ENCODE results near the gene MORN3. TPM values are rescaled to one million over a fixed set of nuclear protein-coding genes. Genes with fewer than 3 reads are reported as not detected.
A peak's percentile ranks its signal among the peaks of the same experiment; 100 is the strongest.

The MORN3 gene
- total and polyA plus RNA-seq, 2 of the 8 experiments (the other 6 are each of a cell fraction or from before 2014, with no cell fraction given), result 0.39 to 0.93 TPM

DNA sequence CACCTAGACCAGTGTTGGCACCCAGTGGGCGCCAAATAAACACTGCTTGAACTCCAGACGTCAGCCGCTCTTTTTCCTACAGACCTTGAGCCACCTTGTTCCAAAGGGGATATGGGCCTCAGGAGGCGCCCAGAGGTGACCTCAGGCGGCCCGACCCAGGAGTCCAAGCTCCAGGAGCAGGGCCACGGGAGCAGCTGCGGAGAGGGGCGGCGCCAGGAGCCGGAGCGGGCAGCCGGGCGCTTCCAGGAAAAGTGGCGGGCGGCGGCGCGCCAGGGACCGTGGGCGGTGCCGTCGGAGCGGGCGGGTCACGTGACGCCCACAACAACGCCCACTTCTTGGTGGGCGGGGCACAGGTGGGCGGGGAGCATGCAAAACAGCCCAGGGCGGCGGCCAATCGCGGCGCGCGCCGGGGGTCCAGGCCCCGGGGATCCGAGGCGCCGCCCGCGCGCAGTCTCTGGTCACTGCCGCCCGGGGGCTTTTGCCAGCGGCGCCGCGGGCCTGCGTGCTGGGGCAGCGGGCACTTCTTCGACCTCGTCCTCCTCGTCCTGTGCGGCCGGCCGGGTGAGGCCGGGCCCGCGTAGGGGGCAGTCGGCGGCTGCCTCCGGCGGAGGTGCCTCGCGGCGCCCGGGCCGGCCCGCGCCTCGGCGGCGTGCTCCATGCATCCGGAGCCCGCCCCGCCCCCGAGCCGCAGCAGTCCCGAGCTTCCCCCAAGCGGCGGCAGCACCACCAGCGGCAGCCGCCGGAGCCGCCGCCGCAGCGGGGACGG is 43.2 kb downstream of the MORN3 start, which contains the start of gene ORAI1 (continued):
- TF ChIP-seq SIRT6 (IDR thresholded peaks at IDR 0.05; ENCODE audit: low read length) (no peak), SIN3A (conservative IDR thresholded peaks at IDR 0.05 in 1 of 2, IDR thresholded peaks at IDR 0.05 in 1 of 2; ENCODE audit: low read depth in 1 of 2, low read length in 2 of 2) (peak in 1 of 2 experiments; percentile 36; a peak in 2 of 4 replicates), KDM1A (IDR thresholded peaks at IDR 0.05; ENCODE audit: borderline replicate concordance, low read length) (no peak), KDM4A (IDR thresholded peaks at IDR 0.05; ENCODE audit: low read depth, low read length, severe bottlenecking) (no peak), EZH2 (IDR thresholded peaks at IDR 0.05; ENCODE audit: low read depth, low read length, severe bottlenecking) (no peak), POLR2AphosphoS5 (IDR thresholded peaks at IDR 0.05; ENCODE audit: low read depth, low read length) (0 out of 2 replicates have a peak, but pooled peaks have one; percentile 29), JUND (IDR thresholded peaks at IDR 0.05; ENCODE audit: low read length) (no peak), EP300 (IDR thresholded peaks at IDR 0.05; ENCODE audit: borderline replicate concordance in 1 of 2, low read depth in 2 of 2, low read length in 2 of 2) (peak; percentile 27 to 53; a peak in 1 of 3 replicates), POLR2A (IDR thresholded peaks at IDR 0.05; ENCODE audit: control extremely low read depth in 1 of 2, low read depth in 2 of 2, low read length in 2 of 2) (peak; percentile 55 to 69), RFX5 (IDR thresholded peaks at IDR 0.05; ENCODE audit: borderline replicate concordance, low read depth, low read length) (no peak)

Data from H1 (cell line).